GM13977 (cell line): ENCODE results near the gene ALDH3B1.
A peak's percentile ranks its signal among the peaks of the same experiment; 100 is the strongest.

Source experiments
- DNase-seq: peaks from one replicate; pipeline ENCODE4 v3.0.0; 2012; ENCODE audit warnings: low spot score
- in situ Hi-C: fragments of 300-500 bp; cut with MboI; formaldehyde crosslinking; loops from one replicate; pipeline ENCODE4 v1.12.0; 2022; ENCODE audit warnings: low sequenced_read_pairs, low pct_unique_long_range_greater_than_20kb, mixed read lengths, inconsistent platforms; ENCODE audit not compliant: unreplicated experiment
- TF ChIP-seq, protein P1 (sequence below): IDR thresholded peaks from 2 replicates; pipeline ENCODE4 v1.5.1; 2012; ENCODE audit warnings: mild to moderate bottlenecking, control low read depth; ENCODE audit not compliant: insufficient read depth; ENCODE audit errors: extremely low read depth, missing control alignments

The ALDH3B1 gene

GRCh38 chr11:68042219-68043028 lies 32.3 kb downstream of the ALDH3B1 start:
- no peak for DNase-seq
- TF ChIP-seq, protein P1, sequence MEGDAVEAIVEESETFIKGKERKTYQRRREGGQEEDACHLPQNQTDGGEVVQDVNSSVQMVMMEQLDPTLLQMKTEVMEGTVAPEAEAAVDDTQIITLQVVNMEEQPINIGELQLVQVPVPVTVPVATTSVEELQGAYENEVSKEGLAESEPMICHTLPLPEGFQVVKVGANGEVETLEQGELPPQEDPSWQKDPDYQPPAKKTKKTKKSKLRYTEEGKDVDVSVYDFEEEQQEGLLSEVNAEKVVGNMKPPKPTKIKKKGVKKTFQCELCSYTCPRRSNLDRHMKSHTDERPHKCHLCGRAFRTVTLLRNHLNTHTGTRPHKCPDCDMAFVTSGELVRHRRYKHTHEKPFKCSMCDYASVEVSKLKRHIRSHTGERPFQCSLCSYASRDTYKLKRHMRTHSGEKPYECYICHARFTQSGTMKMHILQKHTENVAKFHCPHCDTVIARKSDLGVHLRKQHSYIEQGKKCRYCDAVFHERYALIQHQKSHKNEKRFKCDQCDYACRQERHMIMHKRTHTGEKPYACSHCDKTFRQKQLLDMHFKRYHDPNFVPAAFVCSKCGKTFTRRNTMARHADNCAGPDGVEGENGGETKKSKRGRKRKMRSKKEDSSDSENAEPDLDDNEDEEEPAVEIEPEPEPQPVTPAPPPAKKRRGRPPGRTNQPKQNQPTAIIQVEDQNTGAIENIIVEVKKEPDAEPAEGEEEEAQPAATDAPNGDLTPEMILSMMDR, result no peak
- in situ Hi-C loops, result no loop called here

DNA sequence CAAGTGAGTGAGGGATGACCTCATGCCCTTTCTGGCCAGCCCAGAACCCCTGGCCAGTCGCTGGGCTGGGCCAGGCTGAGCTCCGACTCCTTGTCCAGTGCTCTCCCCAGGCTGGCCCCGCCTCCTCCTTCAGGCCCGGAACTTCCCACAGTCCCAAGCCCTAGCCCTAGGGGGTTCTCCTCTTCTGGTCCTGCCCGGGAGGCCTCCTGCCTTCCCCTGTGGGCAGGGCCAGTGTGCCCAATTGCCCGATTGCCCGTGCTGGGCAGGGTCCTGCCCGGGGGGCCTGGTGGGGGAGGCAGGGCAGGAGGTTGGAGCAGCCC lies 32.9 kb downstream of the ALDH3B1 start:
- TF ChIP-seq, protein P1, result no peak
- no peak for DNase-seq
- in situ Hi-C loops, result no loop called here

- in situ Hi-C loops, result no loop called here
- TF ChIP-seq, protein P1, result no peak
- no peak for DNase-seq
Observed at GRCh38 chr11:68043349-68044144, 33.4 kb downstream of the ALDH3B1 start.

- TF ChIP-seq, protein P1, result no peak
- in situ Hi-C loops, result no loop called here
- DNase-seq, result no peak
Observed at GRCh38 chr11:68044145-68044813, 34.2 kb downstream of the ALDH3B1 start.

DNA sequence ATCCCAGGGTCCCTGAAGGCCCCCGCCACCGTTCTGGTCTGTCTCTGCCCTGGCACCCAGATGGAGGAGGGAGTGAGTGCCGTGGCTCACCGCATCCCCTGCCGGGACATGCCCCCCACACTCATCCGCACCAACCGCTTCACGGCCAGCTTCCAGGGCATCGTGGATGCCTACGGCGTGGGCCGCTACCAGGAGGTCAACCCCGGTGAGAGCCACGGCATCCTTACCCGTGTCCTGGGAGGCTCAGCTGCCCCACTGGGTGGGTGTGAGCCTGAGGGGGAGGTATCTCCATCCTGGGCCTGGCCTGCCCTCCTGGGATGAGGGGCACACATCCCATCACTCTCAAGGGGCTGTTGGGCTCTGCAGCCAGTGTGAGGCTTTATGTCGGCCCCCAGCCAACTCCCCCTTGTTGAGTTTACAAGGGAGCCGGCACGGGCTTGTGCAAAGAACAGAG lies 34.8 kb downstream of the ALDH3B1 start:
- in situ Hi-C loops, result no loop called here
- DNase-seq, result no peak
- TF ChIP-seq, protein P1, result no peak

DNA sequence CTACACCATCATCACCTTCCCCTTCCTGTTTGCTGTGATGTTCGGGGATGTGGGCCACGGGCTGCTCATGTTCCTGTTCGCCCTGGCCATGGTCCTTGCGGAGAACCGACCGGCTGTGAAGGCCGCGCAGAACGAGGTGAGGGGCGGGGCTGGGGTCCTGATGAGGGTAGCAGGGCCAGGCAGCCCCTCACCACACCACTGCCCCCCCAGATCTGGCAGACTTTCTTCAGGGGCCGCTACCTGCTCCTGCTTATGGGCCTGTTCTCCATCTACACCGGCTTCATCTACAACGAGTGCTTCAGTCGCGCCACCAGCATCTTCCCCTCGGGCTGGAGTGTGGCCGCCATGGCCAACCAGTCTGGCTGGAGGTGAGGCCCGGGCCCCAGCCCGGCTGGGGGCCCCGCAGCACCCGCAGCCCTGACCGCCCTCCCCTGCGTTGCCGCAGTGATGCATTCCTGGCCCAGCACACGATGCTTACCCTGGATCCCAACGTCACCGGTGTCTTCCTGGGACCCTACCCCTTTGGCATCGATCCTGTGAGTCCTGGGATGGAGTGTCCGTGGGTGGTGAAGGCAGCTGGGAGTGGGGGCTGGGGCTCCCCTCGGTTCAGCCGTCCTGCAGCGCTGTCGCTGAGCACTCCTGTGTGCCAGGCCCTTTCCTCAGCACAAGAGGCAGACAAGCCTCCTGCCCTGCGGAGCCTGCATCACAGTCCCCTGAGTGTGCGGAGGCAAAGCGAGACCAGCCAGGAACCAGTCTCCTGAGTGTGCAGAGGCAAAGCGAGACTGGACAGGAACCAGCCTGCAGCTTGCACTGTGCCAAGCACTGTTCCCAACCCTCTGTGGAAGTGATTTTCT lies 37.5 kb downstream of the ALDH3B1 start:
- in situ Hi-C loops, result no loop called here
- peak; percentile 36 for DNase-seq
- TF ChIP-seq, protein P1, result no peak
